ENCODE results near the gene P2RY12. TPM values are rescaled to one million over a fixed set of nuclear protein-coding genes. Genes with fewer than 3 reads are reported as not detected.

P2RY12 gene
- total RNA-seq, 1 experiment from 2014 or later, result not detected

DNA sequence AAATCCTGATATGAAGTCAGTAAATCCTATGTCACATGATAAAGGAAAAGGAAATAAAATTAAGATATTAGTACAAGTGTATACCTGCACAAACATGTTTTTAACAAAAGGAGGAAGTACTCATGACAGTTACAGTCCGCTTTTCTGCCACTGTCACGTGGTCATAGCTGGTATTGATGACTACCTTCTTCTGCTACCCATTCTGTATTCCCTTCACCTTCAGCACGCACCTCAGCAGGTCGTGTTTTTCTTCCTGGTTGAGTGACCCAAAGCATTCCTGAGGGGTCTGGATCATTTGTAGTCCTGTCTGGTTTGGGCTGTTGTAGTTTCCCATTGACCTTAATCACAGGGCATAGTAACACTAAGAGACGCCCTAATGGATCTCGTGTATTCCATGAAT is 35.3 kb upstream of the P2RY12 start:
- no peaks in the 10 kb centered on the region for H3K9me3 Mint-ChIP-seq (ENCODE audit: unreplicated experiment)
- ChIA-PET CTCF (no interaction called here), POLR2A (no interaction called here)
- H3K4me1 Mint-ChIP-seq (ENCODE audit: low read depth, unreplicated experiment), result no peaks in the 10 kb centered on the region
- DNase-seq, result no peak
- intact Hi-C loops (cut with micrococcal nuclease; ENCODE audit: unreplicated experiment), result loop anchor here (10.0 kb wide), 1 partner anchor 195 kb away; no protein-coding TSS in a partner anchor
- H3K4me3 Mint-ChIP-seq (ENCODE audit: unreplicated experiment), result no peak overlapping the region
- no peak for TF ChIP-seq CTCF (IDR thresholded peaks at IDR 0.05; ENCODE audit: insufficient read depth in 1 of 2, low read depth in 1 of 2, low read length in 1 of 2, severe bottlenecking in 1 of 2, unreplicated experiment in 1 of 2)
- no TSS peak for BruUV-seq (replicated peaks)
- no peaks in the 10 kb centered on the region for H3K27me3 Mint-ChIP-seq (ENCODE audit: insufficient read depth, unreplicated experiment)
- H3K27ac Mint-ChIP-seq (ENCODE audit: unreplicated experiment), result no peak overlapping the region
- H3K4me3 ChIP-seq (ENCODE audit: low read depth, low read length), result no peak overlapping the region
- no peaks in the 10 kb centered on the region for H3K4me1 ChIP-seq
- no peaks in the 10 kb centered on the region for H3K9me3 ChIP-seq
- H3K27me3 ChIP-seq (replicated peaks; ENCODE audit: control insufficient read depth, insufficient read depth, low read length), result no peaks in the 10 kb centered on the region
- no peaks in the 10 kb centered on the region for H3K36me3 Mint-ChIP-seq (ENCODE audit: insufficient read depth, unreplicated experiment)
- no peaks in the 10 kb centered on the region for H3K36me3 ChIP-seq (ENCODE audit: control insufficient read depth, insufficient read depth, low read length)

DNA sequence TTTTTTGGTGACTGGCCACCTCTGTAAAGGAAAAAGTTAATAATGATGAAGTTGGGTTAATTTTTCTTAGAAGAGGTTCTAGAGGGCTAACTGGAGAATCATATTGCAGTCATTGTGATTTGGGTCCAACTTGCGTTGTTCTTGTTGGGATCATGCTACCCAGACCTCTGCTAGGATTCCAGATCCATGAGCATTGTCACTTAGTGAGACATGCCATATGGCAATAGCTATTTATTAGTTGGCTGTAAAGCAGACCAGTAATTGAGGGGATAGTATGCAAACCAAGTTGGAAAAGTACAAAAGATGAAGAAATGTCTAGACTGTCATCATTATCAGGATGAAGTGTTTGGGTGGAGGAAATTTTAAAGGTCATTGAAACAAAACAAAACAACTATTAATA is 30.7 kb upstream of the P2RY12 start:
- H3K9me3 Mint-ChIP-seq (ENCODE audit: unreplicated experiment), result no peaks in the 10 kb centered on the region
- ChIA-PET POLR2A (no interaction called here), CTCF (no interaction called here)
- no peaks in the 10 kb centered on the region for H3K4me1 Mint-ChIP-seq (ENCODE audit: low read depth, unreplicated experiment)
- H3K27me3 ChIP-seq (replicated peaks; ENCODE audit: control insufficient read depth, insufficient read depth, low read length), result no peaks in the 10 kb centered on the region
- no peak for TF ChIP-seq CTCF (IDR thresholded peaks at IDR 0.05; ENCODE audit: insufficient read depth in 1 of 2, low read depth in 1 of 2, low read length in 1 of 2, severe bottlenecking in 1 of 2, unreplicated experiment in 1 of 2)
- H3K27ac Mint-ChIP-seq (ENCODE audit: unreplicated experiment), result no peak overlapping the region
- H3K4me1 ChIP-seq, result no peaks in the 10 kb centered on the region
- no peaks in the 10 kb centered on the region for H3K9me3 ChIP-seq
- no peak overlapping the region for H3K4me3 Mint-ChIP-seq (ENCODE audit: unreplicated experiment)
- H3K27me3 Mint-ChIP-seq (ENCODE audit: insufficient read depth, unreplicated experiment), result no peaks in the 10 kb centered on the region
- no peak for DNase-seq
- H3K4me3 ChIP-seq (ENCODE audit: low read depth, low read length), result no peak overlapping the region
- H3K36me3 Mint-ChIP-seq (ENCODE audit: insufficient read depth, unreplicated experiment), result peaks cover 7% of the 10 kb centered on the region
- BruUV-seq (replicated peaks), result no TSS peak
- H3K36me3 ChIP-seq (ENCODE audit: control insufficient read depth, insufficient read depth, low read length), result no peaks in the 10 kb centered on the region
- intact Hi-C loops (cut with micrococcal nuclease; ENCODE audit: unreplicated experiment), result no loop called here

DNA sequence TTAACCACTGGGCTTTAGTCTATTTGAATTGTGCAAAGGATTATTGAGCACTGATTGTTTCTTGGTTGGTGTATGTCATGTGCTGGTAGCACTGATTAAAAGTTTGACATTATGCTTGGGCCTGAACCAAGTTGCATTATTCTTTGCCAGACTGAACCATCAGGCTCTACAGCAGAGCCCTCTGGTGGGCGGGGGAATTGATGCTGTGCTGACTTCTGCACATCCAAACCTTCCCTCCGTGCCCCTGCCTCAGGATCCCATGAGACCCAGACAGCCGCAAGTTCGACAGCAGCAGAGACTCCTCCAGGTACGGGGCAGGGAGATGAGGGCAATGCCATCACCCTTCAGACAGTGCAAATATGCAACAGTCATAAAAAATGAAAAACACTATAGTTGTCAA is 28.4 kb upstream of the P2RY12 start:
- Mint-ChIP-seq H3K27me3 (ENCODE audit: insufficient read depth, unreplicated experiment) (no peaks in the 10 kb centered on the region), H3K9me3 (ENCODE audit: unreplicated experiment) (no peaks in the 10 kb centered on the region), H3K36me3 (ENCODE audit: insufficient read depth, unreplicated experiment) (peaks cover 7% of the 10 kb centered on the region), H3K27ac (ENCODE audit: unreplicated experiment) (no peak overlapping the region), H3K4me1 (ENCODE audit: low read depth, unreplicated experiment) (no peaks in the 10 kb centered on the region), H3K4me3 (ENCODE audit: unreplicated experiment) (no peak overlapping the region)
- Histone ChIP-seq H3K36me3 (ENCODE audit: control insufficient read depth, insufficient read depth, low read length) (no peaks in the 10 kb centered on the region), H3K27me3 (replicated peaks; ENCODE audit: control insufficient read depth, insufficient read depth, low read length) (no peaks in the 10 kb centered on the region), H3K4me1 (no peaks in the 10 kb centered on the region), H3K4me3 (ENCODE audit: low read depth, low read length) (no peak overlapping the region), H3K9me3 (no peaks in the 10 kb centered on the region)
- no peak for DNase-seq
- POLR2A ChIA-PET, result no interaction called here
- BruUV-seq (replicated peaks), result no TSS peak
- CTCF ChIA-PET, result no interaction called here
- no peak for TF ChIP-seq CTCF (IDR thresholded peaks at IDR 0.05; ENCODE audit: insufficient read depth in 1 of 2, low read depth in 1 of 2, low read length in 1 of 2, severe bottlenecking in 1 of 2, unreplicated experiment in 1 of 2)
- intact Hi-C loops (cut with micrococcal nuclease; ENCODE audit: unreplicated experiment), result no loop called here

Data from Caco-2 (cell line).